ENCODE data around the gene CACNA2D3.

GRCh38 chr3:54950391-54951003 lies 828.1 kb downstream of the CACNA2D3 start:
- TF ChIP-seq EZH2 (IDR thresholded peaks at IDR 0.05; ENCODE audit: borderline replicate concordance) = no peak
- TF ChIP-seq CTCF (IDR thresholded peaks at IDR 0.05; ENCODE audit: poor library complexity) = no peak

All from hepatocyte (in vitro differentiated cells).